GM18861 (cell line): Measurements from ENCODE around the gene SLC39A3.

ENCODE experiments used
- ATAC-seq: cut with Tn5 transposase; IDR thresholded peaks from one replicate; pipeline ENCODE4 v1.9.1; 2021; ENCODE audit not compliant: unreplicated experiment

SLC39A3 gene

DNA sequence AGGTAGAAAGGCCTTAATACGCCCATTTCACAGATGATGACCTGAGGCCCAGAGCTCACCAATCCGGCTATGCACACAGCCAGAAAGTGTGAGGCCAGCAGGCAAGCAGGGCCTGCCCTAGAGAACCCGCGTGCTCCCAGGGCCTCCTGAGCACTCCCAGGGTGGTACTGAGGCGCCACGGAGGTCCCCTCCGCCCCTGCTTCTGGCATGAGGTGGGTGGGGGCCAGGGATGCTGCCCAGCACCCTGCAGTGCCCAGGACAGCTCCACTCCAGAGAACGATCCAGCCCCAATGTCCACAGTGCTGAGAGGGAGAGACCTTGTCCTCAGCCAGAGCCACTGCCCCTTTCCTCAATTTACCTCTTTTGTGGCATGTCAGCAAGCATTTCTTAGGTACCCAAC, 29.4 kb upstream of the SLC39A3 start:
- ATAC-seq = no peak

DNA sequence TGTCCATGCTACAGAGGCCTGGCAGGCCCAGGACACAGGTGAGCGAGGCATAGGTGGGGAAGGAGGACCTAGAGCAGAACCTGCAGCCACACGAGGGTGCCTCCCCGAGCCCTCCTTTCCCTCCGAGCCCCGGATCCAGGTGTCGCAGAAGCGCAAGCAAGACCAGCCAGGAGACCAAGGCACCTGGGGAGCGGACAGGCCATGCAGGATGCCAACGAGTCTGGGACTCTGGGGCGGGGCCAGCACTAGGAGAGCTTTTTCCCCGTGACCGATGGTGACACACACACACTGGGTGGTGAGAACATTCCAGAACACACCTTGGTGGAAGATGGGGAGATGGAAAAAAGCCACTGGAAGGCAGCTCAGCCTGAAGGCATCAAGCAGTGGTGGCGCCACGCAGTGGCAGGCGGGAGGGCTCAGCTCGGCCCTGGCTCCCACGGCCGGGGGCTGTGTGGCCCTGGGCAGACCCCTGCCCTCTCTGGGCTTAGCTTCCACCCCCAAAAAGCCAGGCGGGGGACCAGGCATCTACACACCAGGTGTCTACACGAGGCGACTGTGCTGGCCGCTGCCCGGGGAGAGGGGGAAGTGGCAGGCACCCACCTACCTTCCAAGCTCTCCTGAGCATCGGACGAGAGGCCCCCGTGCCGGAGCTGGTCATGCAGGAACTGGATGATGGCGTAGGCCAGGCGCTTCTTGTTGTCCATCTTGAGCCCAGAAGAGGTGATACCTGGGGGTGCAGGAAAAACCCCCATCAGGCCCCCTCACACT, 28.7 kb upstream of the SLC39A3 start:
- ATAC-seq = no peak

DNA sequence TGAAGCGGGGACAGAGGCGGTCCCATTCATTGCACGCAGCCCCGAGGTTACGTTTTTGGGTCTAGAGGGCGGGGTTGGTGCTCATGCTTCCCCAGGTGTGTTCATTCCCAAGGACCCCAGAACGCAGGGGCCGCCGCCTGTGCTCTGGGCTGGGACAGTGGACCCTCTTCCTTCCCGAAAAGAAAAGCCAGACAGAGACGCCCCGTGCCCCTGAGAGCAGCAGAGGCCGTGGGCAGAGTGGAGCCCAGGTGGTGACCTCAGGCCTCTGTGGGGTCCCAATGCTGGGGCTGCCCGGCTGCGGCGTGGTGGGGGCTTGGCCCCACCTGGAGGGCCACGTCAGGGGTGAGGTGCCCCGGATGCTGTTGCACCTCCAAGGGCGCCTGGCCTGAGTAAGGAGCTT, 27.9 kb upstream of the SLC39A3 start:
- ATAC-seq = no peak

DNA sequence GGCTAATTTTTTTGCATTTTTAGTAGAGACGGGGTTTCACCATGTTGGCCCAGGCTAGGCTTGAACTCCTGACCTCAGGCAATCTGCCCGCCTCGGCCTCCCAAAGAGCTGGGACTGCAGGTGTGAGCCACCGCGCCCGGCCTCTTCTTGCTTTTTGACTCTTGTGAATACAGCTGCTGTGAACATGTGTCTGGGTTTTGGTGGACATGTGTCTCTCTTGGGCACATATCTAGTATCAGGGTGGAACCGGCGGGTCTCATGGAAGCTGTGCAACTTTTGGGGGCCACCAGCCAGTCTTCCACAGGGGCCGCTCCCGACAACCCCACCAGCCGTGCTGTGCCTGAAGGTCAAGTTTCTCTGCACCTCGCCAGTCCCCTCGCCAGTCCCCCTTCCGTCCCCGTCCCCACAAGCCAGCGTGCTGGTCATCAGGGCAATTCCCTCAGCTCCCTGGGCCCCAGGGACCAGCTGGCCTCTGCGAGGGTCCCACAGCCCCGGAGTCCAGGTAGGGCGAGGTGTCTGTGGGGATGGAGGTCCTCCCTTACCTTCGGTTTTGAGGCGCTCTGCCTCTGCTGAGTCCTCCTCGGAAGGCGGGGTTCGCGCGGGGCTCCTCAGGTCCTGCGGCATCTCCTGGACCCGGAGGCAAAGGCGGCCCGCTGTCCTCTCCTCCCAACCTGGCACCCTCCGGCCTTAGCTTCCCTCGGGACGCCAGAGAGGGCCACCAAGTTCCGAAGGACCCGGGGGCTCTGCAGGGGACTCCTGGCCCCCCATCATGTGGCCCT, 27.0 kb upstream of the SLC39A3 start:
- ATAC-seq = no peak

DNA sequence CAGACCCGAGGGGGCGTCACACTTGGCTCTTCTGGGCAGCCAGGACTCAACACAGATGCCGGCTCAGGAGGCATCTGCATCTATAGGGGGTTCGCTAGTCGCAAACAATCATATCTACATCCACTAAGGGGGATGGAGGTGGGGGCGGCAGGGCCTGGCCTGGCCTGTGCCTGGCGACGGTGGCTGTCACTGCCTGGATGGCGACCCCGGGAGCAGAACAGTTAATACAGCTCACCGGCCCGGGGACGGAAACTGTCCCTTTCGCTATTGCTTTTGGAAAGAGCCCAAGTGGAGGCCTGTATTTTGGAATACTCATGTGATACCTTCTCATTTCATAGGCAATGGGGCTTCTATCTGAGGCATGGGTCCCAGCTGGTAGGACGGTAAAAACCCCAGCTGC, 25.6 kb upstream of the SLC39A3 start:
- ATAC-seq = no peak

DNA sequence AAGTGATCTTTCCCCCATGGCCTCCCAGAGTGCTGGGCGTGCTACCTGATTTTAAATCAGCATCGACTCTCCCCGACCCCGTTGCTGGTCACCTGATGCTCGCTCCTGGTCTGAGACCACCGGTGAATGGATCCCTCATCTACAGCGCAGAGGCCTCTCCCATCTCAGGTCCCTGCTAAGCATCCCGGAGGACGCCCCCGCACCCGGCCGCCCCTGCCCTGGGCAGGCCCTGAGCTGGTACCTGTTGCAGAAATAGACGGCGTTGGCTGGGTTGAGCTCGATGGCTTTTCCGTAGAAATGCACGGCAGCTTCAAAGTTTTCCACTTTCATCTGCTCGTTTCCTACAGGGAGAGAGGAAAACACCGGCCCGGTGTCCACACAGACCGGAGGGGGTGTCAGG, 25.1 kb upstream of the SLC39A3 start:
- no peak for ATAC-seq

DNA sequence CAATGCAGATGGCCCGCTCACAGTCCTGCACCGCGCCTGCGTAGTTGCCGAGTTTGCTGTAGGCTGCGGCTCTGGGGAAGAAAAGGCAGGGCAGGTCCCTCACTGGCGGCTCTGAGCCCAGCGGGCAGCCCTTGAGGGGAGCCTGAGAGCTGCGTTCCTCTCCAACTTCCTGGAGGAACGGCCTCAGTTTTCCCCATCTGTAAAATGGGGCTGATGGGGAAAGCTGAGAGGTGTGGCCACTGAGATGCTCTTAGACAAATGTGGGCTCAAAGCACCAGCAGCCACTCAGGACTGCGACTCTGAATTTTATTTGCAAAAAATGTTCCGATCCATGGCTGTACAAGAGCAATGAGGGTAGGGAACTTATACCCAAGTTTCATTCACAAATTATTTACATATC, 23.9 kb upstream of the SLC39A3 start:
- ATAC-seq = no peak

DNA sequence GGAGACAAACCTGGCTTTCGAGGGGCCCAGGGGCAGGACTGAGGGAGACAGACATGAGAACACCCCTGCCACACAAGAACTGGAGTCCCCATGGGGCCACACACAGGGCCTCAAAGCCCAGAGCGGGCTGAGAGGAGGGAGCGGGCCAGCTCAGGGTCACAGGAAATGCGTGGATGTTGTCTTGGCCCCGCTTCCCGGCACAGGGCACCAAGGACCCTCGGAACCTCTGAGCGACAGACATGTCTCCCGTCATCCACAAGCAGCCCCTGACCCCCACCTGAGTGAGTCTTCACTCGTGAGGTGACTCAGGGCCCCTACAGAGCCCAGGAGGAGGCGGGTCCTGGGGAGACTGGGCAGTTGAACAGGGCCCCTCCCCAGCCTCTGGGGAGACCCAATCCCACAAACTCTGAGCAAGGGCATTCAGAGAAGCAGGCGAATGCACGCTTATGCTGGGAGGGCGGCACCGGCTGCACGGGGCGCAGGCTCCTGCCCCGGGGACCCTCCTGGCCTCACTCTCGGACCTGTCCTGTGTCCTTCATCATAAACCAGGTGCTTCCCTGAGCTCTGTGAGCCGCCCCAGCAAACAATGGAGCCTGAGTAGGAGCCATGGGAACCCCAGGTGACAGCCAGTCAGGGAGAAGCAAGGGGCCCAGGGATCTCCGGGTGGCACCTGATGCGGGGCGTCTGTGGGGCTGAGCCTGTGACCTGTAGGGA, 23.1 kb upstream of the SLC39A3 start:
- ATAC-seq = no peak

DNA sequence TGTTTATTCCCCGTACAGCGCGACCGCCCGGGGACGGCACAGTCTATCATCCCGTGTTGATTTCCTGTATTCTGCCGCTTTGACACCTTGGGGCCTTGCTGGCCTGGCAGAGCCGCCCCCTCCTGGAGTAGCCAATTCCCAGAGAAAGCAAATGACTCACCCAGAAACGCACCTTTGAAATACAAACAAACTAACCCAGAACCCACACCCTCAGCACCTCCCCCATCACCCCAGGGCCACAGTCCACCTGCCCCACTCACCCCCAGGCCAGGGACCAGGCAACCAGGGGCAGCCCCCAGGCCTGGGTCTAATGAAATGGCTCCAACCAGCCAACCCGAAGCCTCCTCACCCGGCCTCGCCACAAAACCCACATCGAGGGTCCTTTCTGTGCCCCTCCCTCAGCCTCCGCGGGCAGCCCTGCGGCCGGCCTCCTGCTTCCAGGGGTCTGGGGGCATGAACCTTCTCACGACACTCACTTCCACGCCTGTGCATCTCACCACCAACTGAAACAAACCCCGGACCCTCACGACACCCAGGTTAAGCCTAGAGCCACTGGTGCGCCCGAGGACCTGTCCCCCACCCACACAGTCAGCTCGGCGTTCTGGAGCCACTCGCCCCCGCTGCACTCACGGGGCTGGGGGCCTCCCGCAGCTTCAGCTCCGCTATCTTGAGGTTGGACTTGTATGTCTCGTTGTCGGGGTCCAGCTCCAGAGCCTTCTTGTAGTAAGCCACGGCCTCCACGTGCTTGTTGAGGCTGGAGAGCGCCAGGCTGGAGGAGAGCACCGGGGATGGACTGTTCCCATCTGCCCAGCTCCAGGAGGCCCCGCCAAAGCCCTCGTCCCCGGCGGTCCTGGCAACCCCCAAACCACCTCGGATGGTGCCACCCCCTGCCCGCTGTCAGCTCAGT, 22.3 kb upstream of the SLC39A3 start:
- ATAC-seq = no peak

DNA sequence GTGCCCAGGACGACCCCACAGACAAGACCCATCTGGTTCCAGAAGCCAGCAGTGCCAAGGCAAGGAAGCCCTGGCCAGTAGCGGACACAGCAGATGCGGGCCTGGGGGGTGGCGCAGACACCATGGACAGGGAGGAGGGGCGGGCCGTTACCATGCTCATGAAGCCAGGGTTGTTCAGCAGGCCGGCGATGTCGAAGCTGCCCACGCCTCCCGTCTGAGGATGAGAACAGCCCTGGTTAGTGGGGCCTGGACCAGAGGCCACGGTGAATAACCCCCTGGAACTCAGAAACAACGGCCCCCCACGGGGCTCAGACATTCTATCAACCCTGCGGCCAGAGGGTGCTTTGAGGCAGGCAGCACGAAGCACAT, 21.5 kb upstream of the SLC39A3 start:
- no peak for ATAC-seq

DNA sequence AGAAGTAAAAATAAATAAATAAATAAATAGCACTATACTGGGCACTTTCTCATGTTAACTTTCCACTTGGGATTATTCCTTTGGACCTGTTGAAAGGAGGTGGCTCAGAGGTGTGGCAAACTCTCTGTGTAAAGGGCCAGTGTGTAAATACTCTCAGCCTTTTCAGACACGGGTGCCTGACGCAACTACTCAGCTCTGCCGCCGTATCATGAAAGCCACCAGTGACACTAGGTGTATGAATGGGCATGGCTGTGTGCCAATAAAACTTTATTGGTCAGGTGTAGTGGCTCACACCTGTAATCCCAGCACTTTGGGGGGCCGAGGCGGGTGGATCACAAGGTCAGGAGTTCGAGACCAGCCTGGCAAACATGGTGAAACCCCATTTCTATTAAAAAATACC, 20.1 kb upstream of the SLC39A3 start:
- ATAC-seq = no peak

DNA sequence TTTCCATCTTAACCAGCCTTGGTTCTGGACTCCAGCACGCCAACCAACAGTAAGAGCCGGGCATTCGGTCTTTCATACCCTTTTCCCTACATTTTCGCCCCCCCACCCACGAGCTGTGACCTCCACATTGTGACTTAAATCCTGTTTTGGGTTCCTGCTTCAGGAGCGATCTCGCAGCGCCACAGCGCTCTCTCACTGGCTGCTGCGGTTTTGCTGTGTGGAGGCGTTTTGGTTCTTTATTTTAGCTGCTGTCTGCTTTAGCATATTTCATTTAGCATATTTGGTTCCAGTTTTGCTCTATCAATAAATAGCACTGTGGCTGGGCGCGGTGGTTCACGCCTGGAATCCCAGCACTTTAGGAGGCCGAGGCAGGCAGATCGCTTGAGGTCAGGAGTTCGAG, 19.5 kb upstream of the SLC39A3 start:
- ATAC-seq = no peak

DNA sequence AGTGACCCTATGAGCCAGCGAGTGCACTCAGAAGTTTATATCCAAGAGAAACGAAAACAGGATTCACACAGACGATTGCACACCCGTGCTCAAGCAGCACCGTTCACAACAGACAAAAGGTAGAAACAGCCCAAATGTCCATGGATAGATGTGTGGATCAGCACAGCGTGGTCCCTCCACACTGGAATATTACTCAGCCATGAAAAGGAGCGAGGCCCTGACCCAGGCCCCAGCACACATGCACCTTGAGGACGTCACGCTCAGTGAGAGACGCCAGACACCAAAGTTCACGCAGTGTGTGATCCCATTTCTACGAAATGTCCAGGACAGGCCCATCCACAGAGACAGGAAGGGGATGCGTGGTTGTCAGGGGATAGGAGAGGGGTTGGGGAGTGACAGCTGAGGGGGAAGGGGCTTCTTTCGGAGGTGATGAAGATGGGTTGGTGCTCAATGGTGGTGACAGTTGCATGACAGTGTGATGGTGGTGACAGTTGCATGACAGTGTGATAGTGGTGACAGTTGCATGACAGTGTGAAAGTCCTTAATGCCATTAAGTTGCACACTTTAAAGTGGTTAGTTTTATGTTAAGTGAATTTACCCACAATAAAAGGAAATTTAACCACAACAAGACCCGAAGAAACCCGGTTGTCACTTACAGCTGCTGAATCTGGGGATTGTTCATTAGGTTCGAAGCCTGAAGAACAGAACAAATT, 18.9 kb upstream of the SLC39A3 start:
- ATAC-seq = no peak

DNA sequence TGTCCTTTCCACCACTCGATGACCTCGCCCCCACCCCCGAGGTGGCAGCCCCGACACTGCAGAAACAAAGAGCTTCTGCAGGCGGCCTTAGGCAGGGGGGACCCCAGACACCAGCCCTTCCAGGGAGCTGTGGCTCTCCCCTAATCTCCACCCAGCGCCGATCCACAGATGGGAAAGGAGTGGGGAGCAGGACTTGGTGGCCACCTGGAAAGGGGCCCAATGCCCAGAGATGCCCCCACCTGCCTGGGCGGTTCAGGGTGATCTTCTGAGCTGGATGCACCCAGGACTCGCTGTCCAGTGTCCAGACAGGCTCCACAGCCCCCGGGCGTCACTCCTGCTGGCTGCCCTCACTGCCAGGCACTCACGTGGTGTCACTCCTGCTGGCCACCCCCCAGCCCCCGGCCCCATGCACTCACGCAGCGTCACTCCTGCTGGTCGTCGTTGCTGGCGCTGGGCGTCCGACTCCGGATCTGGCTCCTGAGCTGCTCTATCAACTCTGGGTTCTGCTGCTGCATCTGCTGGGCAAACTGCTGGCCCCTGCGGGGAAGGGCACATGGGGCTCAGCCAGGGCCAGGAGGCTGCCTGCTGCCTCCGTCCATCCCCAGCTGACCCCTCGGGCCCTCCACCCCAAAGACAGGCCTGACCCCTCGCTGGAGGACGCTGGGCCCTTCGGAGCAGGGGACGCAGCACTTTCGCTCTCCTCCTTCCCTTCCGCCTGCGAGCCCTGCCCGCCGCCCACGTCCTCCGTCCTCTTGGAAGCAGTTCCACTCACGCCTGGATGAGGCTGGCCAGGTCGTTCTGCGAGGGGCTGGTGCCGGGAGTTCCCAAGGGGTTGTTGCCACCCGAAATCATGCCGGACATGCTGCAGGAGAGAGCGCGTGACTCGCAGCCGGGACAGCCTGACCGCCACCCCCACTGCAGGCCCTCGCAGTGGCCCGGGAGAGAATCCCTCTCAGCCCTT, 17.4 kb upstream of the SLC39A3 start:
- ATAC-seq = no peak

DNA sequence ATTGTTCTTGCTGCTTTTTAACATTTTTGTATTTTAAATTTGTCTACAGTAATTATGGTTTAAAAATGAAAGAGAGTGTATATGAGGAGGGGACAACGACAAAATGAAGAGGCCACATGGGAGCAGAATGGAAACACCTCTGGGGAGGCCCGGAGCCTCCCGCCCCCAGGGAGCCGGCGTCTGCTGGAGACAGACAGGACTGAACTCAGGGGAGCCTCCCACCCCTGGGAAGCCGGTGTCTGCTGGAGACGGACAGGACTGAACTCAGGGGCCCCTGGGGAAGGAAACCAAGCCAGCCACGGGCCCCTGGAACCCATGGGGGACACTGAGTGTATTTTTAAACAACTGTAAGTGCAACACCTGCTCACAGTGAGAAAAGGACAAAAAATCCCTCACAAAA, 16.7 kb upstream of the SLC39A3 start:
- ATAC-seq = no peak

DNA sequence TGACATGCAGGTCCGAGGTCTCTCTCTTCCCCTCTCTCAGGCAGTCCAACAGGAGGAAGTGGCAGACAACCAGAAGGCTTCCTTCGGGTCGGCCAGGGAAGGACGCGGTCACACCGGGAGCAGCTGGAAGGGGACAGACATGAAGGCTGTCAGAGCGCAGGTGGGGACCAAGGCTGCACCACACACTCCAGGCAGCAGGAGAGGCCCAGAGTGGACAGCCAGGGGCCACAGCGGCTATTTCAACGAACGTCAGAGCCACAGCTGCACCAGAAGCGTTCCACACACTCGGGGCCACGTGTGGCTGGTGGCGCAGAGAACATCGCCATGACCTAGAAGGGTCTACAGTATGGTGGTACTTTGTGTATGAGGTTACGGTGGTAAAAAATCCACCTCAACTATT, 16.0 kb upstream of the SLC39A3 start:
- no peak for ATAC-seq

DNA sequence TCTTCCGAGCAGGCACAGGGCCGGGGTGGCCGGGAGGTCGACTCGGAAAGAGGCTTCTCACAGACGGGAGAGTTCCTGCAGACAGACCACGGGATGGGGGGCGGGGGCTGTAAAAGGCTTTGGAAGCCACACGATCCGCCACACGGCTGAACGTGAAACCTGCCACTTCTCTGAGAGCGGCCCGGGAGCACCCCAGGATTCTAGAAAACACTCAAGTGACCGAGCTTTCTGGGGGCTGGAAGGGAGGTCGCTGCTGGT, 15.6 kb upstream of the SLC39A3 start:
- ATAC-seq = no peak

DNA sequence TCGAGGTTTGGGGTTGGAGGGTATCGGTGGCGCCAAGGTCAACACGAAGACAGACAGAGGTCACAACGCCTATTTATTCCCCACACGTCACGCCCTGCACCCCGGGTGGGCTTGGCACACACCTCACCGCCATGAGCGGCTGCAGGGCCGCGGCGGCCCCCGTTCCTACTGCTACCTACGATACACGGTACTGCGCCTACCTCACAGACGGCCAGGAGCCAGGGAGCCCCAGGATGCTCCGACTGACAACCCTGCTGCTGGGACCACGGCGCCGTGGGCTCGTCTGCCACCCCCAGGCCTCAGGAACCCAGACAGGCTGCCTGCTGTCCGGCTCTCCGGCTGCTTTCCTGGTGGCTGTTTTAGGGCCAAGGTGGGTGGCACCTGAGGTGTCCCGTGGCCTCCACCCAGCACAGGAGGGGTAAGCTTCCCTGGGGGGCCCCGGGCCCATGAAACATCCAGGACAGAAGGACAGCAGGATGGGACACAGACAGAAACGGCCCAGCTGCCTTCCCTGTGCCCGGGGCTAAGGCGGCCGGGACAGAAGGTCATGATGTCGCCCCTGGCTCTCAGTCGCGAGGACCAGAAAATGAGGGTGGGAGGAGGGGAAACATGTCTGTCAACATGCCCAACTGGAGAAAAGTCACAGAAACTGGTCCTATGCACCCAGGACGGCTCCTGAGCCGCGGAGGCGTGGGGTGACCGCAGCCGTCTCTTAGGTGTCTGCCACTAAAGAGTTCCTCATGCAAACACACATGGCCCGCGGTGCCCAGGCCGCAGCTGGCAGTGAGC, 15.0 kb upstream of the SLC39A3 start:
- ATAC-seq = no peak

DNA sequence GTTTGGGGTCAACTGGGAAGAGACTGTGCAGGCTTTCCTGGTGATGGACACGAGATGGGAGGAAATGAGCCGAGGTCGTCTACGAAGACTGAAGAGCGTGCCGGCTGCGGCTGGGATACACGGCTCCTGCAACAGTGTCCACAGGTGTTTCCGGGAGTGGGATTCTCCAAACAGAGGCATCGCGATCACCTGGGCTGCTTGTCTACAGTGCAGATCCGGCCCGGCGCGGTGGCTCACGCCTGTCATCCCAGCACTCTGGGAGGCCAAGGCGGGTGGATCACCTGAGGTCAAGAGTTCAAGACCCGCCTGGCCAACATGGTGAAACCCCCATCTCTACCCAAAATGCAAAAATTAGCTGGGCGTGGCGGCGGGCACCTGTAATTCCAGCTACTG, 11.6 kb upstream of the SLC39A3 start:
- no peak for ATAC-seq
